Fibroblast of skin of left biceps (primary cell): ENCODE data around the gene ATOH8.

ENCODE experiments used
- DNase-seq, 2 experiments: peaks; one replicate each; pipeline ENCODE4 v3.0.0-alpha.2; 2013; ENCODE audit warnings: low read depth in 2 of 2

Gene ATOH8

GRCh38 chr2:85770369-85770768 lies 16.6 kb downstream of the ATOH8 start:
- no peak for DNase-seq

- DNase-seq, result no peak
Observed at GRCh38 chr2:85770786-85771409, 17.1 kb downstream of the ATOH8 start.

GRCh38 chr2:85771486-85771885 lies 17.7 kb downstream of the ATOH8 start:
- DNase-seq, result no peak

- peak; percentile 100 for DNase-seq
Observed at GRCh38 chr2:85772019-85772745, 18.4 kb downstream of the ATOH8 start.

GRCh38 chr2:85772841-85773491 lies 19.2 kb downstream of the ATOH8 start:
- DNase-seq, result no peak

- DNase-seq, result no peak
Observed at GRCh38 chr2:85773692-85774091, 19.9 kb downstream of the ATOH8 start.

- no peak for DNase-seq
Observed at GRCh38 chr2:85774126-85774978, 20.6 kb downstream of the ATOH8 start.

- DNase-seq, result no peak
Observed at GRCh38 chr2:85775406-85776381, 21.9 kb downstream of the ATOH8 start.

GRCh38 chr2:85776672-85777071 lies 22.9 kb downstream of the ATOH8 start:
- no peak for DNase-seq

GRCh38 chr2:85777441-85777861 lies 23.7 kb downstream of the ATOH8 start:
- no peak for DNase-seq

- DNase-seq, result no peak
Observed at GRCh38 chr2:85778646-85779379, 25.0 kb downstream of the ATOH8 start.

GRCh38 chr2:85779641-85780315 lies 26.0 kb downstream of the ATOH8 start:
- no peak for DNase-seq

GRCh38 chr2:85780316-85781012 lies 26.7 kb downstream of the ATOH8 start:
- DNase-seq, result no peak

GRCh38 chr2:85781013-85781332 lies 27.2 kb downstream of the ATOH8 start:
- DNase-seq, result no peak

GRCh38 chr2:85783796-85784195 lies 30.0 kb downstream of the ATOH8 start:
- DNase-seq, result no peak

GRCh38 chr2:85784474-85784986 lies 30.7 kb downstream of the ATOH8 start:
- DNase-seq, result no peak

GRCh38 chr2:85785027-85785822 lies 31.4 kb downstream of the ATOH8 start:
- DNase-seq, result peak; percentile 93 to 95

- DNase-seq, result no peak
Observed at GRCh38 chr2:85785871-85786270, 32.1 kb downstream of the ATOH8 start.
